PC-9 (cell line): Measurements from ENCODE around the gene SH3BP4.

Experiments used
- EZH2 ChIP-seq: fragments of 200-600 bp; sonication (generic); IDR thresholded peaks from 2 replicates; pipeline ENCODE4 v1.8.0; 2017; ENCODE audit warnings: antibody characterized with exemption, low read depth
- TF ChIP-seq, protein P1 (sequence below): fragments of 200-600 bp; sonication (generic); conservative IDR thresholded peaks from 2 replicates; pipeline ENCODE4 v1.6.1; 2017; ENCODE audit warnings: mixed run types, antibody characterized with exemption, mild to moderate bottlenecking, moderate library complexity

DNA sequence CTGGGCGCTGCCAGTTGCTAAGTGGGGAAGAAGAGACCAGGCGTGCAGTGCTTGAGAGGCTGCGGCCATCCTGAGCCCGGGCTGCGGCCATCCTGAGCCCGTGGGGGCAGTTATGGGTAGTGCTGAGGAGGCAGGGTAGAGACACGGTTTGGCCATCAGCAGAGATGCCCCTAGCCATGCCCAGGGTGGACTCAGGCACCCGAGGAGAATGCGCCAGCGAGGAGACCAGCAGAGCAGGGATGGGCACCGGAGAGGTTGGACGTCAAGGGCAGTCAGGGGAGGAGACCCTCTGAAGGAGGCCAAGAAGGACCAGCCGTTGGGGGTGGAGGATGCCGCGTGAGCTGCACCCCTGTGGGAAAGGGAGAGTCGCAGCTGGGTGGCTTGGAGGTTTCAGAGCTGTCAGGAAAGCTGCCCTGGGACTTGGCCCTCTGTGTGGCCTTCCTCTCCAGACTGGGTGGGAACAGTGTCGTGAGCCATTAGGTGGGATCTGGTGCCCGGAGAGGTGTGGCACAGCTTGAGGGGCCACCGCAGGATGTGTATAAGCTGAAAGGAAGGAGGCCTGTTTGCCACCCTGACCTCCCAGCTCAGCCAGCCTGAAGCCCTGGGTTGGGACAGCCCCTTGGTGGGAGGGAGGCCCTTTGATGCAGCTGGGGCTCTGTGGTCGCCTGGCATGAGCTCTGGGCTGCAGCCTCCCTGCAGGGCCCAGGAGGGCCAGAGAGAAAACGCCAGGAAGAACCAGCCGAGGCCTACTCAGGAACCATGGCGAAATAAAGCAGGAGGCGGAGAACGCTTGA is 56.0 kb downstream of the SH3BP4 start:
- TF ChIP-seq, protein P1, sequence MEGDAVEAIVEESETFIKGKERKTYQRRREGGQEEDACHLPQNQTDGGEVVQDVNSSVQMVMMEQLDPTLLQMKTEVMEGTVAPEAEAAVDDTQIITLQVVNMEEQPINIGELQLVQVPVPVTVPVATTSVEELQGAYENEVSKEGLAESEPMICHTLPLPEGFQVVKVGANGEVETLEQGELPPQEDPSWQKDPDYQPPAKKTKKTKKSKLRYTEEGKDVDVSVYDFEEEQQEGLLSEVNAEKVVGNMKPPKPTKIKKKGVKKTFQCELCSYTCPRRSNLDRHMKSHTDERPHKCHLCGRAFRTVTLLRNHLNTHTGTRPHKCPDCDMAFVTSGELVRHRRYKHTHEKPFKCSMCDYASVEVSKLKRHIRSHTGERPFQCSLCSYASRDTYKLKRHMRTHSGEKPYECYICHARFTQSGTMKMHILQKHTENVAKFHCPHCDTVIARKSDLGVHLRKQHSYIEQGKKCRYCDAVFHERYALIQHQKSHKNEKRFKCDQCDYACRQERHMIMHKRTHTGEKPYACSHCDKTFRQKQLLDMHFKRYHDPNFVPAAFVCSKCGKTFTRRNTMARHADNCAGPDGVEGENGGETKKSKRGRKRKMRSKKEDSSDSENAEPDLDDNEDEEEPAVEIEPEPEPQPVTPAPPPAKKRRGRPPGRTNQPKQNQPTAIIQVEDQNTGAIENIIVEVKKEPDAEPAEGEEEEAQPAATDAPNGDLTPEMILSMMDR: no peak
- no peak for TF ChIP-seq EZH2
